ENCODE data around the gene DENND10. TPM values are rescaled to one million over a fixed set of nuclear protein-coding genes. Genes with fewer than 3 reads are reported as not detected.

DENND10 gene
- total and polyA plus RNA-seq, 4 donors, result 11.7 to 32.0 (median 29.0) TPM

- no peak overlapping the region for H3K9ac ChIP-seq (ENCODE audit: insufficient read depth in 1 of 2, low read length in 2 of 2)
- no peak for TF ChIP-seq CTCF (IDR thresholded peaks at IDR 0.05; ENCODE audit: control extremely low read depth, extremely low read depth)
- DNase-seq (no peak), ATAC-seq (ENCODE audit: insufficient read depth, low FRiP score) (no peak)
- no peaks in the 10 kb centered on the region for H3K27me3 ChIP-seq (ENCODE audit: control insufficient read depth in 3 of 3, insufficient read depth in 3 of 3, low read length in 2 of 3)
- 38 to 75% methylated on average over 11 of the region's 11 CpGs for WGBS, 2 donors
- no peak overlapping the region for H3K27ac ChIP-seq (ENCODE audit: low read depth in 1 of 2, low read length in 1 of 2)
- H3K36me3 ChIP-seq (ENCODE audit: control insufficient read depth in 4 of 4, insufficient read depth in 4 of 4, low read length in 4 of 4), result peaks cover 16 to 26% (median 21%) of the 10 kb centered on the region in 4 donors
- no peaks in the 10 kb centered on the region for H3K4me1 ChIP-seq (ENCODE audit: control insufficient read depth in 5 of 5, insufficient read depth in 5 of 5, low read length in 5 of 5)
- H3K9me3 ChIP-seq (ENCODE audit: control insufficient read depth in 4 of 4, insufficient read depth in 3 of 4, low read length in 3 of 4), result no peaks in the 10 kb centered on the region
- H3K4me3 ChIP-seq, result no peak overlapping the region
Observed at GRCh38 chr10:119113751-119114732, 10.1 kb downstream of the DENND10 start.

GRCh38 chr10:119115926-119116325 is 12.0 kb downstream of the DENND10 start:
- H3K36me3 ChIP-seq (ENCODE audit: control insufficient read depth in 4 of 4, insufficient read depth in 4 of 4, low read length in 4 of 4), result peaks cover 14 to 29% (median 26%) of the 10 kb centered on the region in 4 donors

GRCh38 chr10:119116326-119116951 is 12.5 kb downstream of the DENND10 start:
- no peak for TF ChIP-seq CTCF (IDR thresholded peaks at IDR 0.05; ENCODE audit: control extremely low read depth, extremely low read depth)
- no peak overlapping the region for H3K4me3 ChIP-seq
- no peaks in the 10 kb centered on the region for H3K27me3 ChIP-seq (ENCODE audit: control insufficient read depth in 3 of 3, insufficient read depth in 3 of 3, low read length in 2 of 3)
- no peak overlapping the region for H3K9ac ChIP-seq (ENCODE audit: insufficient read depth in 1 of 2, low read length in 2 of 2)
- ATAC-seq (ENCODE audit: insufficient read depth, low FRiP score) (no peak), DNase-seq (no peak)
- 96 to 98% methylated on average over 6 of the region's 6 CpGs for WGBS, 2 donors
- H3K9me3 ChIP-seq (ENCODE audit: control insufficient read depth in 4 of 4, insufficient read depth in 3 of 4, low read length in 3 of 4), result no peaks in the 10 kb centered on the region
- H3K27ac ChIP-seq (ENCODE audit: low read depth in 1 of 2, low read length in 1 of 2), result no peak overlapping the region
- no peaks in the 10 kb centered on the region for H3K4me1 ChIP-seq (ENCODE audit: control insufficient read depth in 5 of 5, insufficient read depth in 5 of 5, low read length in 5 of 5)
- H3K36me3 ChIP-seq (ENCODE audit: control insufficient read depth in 4 of 4, insufficient read depth in 4 of 4, low read length in 4 of 4), result peaks cover 14 to 30% (median 26%) of the 10 kb centered on the region in 4 donors

More at GRCh38 chr10:119115926-119116325, 12.0 kb downstream of the DENND10 start:
- WGBS, 2 donors, result 76 to 82% methylated on average over 9 of the region's 9 CpGs
- no peaks in the 10 kb centered on the region for H3K9me3 ChIP-seq (ENCODE audit: control insufficient read depth in 4 of 4, insufficient read depth in 3 of 4, low read length in 3 of 4)
- no peak for ATAC-seq (ENCODE audit: insufficient read depth, low FRiP score)
- no peak overlapping the region for H3K4me3 ChIP-seq
- H3K9ac ChIP-seq (ENCODE audit: insufficient read depth in 1 of 2, low read length in 2 of 2), result no peak overlapping the region
- no peaks in the 10 kb centered on the region for H3K27me3 ChIP-seq (ENCODE audit: control insufficient read depth in 3 of 3, insufficient read depth in 3 of 3, low read length in 2 of 3)
- no peak for DNase-seq
- H3K27ac ChIP-seq (ENCODE audit: low read depth in 1 of 2, low read length in 1 of 2), result no peak overlapping the region
- H3K4me1 ChIP-seq (ENCODE audit: control insufficient read depth in 5 of 5, insufficient read depth in 5 of 5, low read length in 5 of 5), result no peaks in the 10 kb centered on the region
- TF ChIP-seq CTCF (IDR thresholded peaks at IDR 0.05; ENCODE audit: control extremely low read depth, extremely low read depth), result no peak
